Measurements from ENCODE around the gene CFP.
"Not testable (repeated sequence)": the region's sequence is repeated elsewhere in the genome, so short reads cannot be mapped to it uniquely, and the experiment has no call there.

Gene CFP

DNA sequence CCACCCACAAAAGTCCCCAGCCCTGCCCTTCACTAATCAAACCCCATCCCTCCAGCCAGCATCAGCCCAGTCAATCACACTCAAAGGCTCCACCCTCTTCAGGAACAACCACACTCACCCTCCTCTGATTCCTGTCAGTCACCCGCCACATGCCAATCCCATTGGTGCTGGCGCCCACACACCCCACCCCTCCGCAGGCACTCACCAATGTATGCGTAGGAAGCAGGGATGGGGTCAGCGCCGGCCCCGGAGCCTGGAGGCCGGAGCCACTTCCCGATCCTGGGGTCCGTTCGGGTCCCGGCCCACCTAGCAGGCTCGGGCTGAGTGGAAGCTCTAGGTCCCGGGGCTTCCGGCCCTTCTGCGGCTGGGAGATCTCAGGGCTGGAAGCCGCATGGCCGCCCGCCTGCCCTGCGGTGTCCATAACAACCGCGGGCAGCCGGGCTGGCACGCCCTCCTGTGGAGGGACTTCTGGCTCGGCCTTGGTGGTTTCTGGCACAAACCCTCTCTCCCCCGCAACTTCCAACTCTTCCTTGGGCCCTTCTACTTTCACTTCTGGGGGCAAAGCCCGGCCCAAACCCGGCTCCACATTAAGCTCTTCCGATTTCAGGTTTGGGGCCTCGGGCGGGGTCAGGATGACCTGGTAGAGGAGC is 7.9 kb upstream of the CFP start:
- DNase-seq = no peak

DNA sequence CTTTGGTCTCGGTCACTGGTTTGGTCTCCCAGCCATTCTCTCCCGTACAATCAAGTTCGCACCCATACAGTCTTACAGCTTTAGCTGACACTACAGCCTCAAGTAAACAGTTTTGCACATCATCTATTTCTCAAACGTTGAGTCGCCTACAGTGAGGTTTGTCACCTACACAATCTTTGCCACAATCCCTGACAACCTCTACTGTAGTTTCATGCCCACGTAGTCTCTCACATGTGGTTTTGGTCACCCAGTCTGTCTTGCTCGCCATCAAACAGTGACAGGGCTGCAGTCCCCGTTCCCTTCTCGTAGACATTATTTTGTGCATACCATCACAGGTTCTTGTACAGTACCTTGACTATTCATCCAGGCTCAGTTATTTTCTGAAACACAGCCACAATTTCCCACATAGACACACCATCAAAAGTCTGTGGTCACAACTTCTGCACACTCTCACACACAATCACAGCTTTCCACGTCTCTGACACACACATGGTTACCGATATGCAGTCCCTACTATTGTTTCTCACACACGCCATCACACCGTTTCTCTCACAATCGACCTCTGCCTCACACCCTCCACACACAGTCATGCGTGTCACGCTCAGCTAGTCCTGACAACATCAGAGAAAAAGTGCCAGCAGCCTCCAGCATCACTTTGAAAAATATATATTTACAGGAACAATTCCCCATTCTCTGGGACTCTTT is 5.3 kb upstream of the CFP start:
- DNase-seq = no peak

DNA sequence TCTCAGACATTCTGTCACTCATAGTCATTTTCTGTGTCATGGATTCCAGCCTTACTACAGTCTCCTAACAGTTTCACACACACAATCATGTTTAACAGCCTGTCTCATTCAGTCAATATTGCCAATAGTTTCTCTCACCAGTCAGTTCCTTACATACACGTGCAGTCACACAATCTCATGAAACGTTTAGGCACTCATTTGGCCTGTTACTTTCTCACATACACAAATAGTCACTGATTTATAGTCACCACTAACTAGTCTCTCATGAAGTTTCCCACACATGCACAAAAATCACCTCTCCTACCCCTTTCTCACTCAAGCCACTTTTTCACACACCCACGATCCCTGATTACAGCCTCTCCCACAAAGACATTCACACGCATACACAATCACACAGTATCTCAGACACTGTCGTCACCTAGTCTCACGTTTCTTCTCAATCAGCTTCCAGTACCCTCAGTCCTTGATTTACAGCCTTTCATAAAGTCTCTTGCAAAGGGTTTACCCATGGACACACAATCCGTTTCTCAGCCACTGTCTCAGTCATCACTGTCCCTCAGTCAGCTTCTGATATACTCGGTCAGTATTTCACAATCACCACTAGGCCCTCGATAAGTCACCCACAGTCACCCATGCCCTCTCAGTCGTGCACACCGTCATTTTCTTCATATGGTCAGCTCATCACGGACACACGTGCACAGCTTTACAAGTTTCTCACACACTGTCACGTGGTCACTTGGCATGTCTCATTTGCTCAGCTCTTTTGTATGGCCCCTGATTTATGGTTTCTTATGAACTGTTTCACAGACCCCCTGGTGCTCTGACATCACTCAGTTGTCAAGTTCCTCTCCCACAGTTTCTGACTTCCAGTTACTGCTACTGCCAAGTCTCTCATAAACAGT is 4.2 kb upstream of the CFP start:
- DNase-seq = no peak

DNA sequence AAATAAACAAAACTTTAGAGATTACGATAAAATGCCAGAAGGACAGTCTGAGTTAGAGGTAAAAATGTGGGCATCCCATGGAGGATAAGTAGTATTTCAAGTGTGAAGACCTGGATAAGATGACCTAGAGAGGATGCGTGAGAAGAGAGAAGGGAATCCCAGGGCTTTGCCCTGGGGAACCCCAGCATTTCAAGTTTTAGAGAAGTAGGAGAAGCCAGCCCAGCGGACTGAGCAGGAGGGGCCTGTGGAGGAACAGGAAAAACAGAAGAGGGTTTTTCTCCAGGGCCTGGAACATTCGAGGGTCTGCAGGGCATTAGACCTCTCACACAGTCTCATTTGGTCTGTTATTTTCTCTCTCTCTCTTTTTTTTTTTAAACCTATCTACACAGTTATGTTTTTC is 2.9 kb upstream of the CFP start:
- DNase-seq = no peak

DNA sequence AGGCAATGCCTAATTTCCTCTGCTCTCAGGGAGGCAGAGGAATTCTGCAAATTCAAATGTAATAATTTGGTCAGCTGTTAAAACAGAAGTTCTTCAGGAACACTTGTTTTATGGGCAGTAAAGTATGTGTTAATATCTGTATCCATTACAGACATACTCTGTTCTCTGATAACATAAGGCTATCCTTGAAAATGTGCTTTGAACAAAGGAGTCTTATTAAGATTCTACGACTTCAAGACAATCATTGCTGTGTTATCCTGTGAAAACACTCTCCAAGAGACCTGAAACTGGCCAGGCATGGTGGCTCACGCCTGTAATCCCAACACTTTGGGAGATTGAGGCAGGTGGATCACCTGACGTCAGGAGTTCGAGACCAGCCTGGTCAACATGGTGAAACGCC is 1.9 kb upstream of the CFP start:
- no peak for DNase-seq

DNA sequence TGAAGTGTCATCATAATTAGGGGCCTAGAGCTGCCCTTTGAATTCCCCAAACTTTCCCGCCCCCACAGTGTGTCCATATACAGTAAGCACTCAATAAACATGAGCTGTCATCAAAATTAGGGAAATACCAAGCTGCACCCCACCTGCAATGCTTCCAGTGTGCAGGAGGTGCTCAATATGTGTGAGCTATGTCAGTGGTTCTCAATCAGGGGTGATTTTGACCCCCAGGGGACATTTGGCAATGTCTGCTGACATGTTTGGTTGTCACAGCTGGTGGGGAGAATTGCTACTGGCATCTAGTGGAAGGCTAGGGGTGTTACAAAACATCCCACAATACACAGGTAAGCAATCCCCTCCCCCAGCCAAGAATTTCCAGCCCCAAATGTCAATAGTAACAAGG is 748 bp downstream of the CFP start:
- DNase-seq = no peak

DNA sequence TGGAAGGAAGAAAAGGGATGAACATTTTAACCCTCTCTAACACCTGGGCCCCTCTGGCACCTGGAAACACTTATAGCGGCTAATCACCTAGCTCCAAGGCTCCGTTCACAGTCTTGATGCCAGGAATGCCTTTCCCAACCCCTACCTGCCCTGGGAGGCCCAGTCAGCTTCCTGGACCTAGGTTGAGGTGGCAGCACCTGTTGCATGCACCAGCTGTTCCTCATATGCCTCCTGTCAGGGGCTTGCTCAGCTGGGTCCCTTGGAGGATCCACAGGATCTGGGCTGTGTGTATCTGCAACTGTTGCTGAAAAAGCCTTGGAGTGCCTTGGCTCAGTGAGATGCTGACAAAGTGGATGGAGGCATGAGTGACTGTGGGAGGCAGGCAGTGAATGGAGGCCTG is 4.4 kb downstream of the CFP start:
- DNase-seq = no peak

DNA sequence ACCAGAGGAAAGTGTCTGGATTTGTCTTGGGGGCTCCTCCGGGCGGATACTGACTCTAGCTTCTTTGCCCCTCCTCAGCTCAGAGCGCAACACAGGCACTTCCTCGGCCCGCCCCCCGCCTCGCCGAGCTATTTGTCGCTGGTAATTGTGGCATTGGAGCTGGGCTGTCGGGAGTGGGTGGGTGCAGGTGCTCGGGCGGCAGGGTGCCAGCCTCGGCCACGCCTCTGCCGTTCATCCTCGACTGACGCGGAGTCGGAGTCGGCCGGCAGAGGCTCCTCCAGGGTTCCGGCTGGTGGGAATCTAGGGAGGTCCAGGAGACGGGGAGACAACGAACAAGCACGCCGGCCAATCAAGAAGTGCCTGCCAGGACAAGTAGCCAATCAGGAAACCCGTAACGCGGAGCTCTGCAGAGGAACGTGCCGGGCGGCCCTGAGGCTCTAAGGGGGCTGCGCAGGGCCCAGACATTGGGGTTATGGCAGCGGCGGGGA is 6.1 kb downstream of the CFP start:
- DNase-seq = peak; percentile 82

DNA sequence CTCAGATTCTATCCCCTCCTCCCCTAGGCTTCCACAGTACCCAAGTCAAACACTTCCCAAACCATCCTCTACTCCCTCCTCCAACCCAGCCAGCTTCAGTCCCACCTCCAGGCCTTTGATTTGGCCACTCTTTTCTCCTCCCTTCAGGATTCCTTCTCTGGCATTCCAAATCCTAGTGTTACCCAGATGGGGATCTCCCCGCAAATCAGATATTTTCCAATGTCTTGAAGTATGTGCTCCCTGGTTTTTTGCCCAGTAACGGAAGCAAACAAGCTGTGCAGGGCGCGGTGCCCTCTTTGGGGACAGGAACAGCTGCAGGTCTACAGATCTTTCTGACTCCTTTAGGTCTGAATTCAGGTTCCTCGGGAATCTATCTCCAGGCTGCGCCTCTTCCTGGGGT is 7.9 kb downstream of the CFP start:
- DNase-seq = no peak

DNA sequence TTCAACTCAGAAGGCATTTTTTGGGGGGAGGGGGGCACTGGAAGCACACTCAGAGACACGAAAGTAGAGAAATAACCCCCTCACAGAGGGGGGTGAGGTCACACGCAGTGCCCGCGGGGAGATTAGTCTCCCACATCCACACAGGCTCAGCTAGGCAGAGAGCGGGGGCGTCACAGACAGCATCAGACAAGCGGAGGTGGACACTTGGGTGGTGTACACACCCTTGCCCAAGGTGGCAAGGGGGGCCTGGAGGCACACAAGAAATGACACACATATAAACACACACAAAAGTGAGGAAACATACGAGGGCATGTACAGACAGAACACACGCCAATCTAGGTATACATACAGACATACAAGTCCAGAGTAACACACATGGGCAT is 9.4 kb downstream of the CFP start:
- no peak for DNase-seq

DNA sequence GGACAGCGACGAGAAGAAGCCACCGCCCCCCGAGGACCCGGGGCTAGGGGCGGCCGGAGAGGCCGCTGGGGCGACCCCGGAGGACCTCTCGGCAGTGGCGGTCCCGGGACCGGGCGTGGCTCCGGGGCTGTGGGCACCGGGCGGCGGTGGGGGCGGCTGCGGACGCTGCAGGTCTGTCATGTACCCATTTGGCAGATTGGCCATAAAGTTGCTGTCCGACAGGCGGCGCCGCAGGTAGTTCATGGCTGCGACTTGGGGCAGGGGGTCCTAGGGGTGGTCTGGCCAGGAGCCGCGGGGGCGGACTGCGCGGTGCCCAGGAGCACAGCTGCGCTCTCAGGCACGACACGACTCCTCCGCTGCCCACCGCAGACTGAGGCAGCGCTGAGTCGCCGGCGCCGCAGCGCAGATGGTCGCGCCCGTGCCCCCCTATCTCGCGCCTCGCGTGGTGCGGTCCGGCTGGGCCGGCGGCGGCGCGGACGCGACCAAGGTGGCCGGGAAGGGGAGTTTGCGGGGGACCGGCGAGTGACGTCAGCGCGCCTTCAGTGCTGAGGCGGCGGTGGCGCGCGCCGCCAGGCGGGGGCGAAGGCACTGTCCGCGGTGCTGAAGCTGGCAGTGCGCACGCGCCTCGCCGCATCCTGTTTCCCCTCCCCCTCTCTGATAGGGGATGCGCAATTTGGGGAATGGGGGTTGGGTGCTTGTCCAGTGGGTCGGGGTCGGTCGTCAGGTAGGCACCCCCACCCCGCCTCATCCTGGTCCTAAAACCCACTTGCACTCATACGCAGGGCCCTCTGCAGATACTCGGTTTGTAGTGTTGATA is 10.0 kb downstream of the CFP start, which contains the start of gene SYN1:
TSS of gene SYN1 (minus strand) at position 372 of the 817 bp plus-strand sequence. CDS start at position 243, 129 bp downstream.
- peak; percentile 87 for DNase-seq

DNA sequence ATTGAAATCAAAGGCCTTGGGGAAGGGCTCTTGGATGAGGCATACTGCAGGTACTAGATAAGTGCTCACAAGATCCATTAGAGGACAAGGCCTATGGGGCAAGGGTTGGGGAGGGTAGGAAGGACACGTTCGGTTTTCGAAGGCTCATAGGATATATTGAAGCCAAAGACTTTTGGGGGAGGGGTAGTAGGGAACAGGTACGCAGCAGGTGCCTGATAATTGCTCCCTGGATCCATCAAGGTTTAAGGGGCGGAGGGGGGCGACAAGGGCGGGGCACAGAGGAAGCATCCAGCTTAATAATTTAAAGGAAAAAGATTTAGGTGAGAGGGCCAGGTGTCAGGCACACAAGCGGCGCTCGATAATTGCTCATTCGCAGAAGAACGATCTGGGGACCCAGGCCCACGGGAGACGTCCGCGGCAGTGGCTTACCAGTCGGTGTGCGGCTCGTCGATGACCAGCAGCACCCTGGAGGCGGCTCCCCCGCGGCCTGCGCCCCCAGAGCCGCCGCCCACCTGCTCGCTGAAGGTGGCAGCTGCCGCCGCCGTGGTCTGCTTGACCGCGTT is 10.7 kb downstream of the CFP start:
- DNase-seq = no peak

DNA sequence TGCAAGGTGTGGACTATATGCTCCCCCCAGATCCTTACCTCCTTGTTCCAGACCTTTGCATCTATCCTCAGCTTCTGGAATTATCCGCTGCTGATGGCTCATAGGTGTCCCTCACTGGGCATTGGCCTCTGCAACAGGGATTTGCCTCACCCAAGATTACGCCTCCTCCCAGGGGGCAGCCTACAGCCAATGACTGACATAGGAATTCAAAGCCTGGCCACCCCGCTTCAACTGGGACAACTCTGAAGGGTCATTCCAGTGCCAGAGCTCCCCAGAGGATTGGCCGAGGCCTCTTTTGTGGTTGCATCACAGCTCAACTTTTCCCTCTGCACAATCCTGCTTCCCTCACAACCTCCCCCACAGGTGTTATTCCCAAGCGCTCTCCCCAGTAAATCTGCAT is 15.1 kb downstream of the CFP start:
- no peak for DNase-seq

DNA sequence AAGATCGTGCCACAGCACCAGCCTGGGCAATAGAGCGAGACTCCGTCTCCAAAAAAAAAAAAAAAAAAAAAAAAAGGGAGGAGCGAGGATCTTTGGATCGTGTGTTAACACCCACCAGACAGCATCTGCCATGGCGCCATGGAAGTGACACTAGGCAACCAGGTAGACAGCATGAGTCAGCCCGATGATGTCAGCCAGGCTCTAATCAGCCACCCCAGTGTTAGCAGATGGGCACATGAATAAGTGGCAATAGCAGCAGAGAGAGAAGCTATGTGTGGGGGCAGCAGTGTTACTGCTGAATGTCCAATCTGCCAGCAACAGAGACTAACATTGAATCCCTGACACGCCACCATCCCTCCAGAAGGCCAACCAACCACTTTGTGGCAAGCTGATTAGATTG is 16.6 kb downstream of the CFP start:
- no peak for DNase-seq

DNA sequence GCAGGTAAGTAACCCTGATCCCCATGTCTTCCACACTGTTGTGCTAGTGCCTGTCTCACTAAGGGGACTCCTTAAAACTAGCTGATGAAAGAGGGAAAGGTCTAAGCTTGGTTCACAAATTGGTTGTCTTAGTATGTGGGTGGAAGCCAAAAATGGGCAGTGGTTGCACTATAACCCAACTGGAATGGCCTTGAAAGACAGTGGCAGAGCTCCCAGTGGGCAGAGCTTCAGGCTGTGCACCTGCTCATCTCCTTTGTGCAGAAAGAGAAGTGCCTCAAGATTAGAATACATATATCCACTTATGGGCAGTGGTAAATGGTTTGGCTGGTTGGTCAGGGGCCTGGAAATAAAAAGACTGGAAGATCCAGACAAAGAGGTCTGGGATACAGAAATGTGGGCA is 17.3 kb downstream of the CFP start:
- no peak for DNase-seq

DNA sequence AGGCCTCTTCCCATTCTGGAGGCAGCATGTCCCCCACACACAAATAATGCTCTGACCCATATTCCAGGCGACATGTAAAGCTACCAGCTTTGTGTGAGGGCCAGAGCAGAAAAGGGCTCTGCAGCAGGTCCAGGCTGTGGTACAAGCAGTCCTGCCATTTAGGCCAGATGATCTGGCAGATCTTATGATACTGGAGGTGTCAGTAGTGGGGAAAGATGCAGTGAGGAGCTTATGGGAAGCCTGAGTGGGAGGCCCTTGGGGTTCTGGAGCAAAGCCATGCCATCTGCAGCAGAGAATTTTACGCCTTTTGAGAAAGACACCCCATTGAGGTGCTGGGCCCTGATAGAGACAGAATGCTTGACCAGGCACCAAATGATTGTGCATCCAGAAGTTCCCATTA is 17.8 kb downstream of the CFP start:
- no peak for DNase-seq

DNA sequence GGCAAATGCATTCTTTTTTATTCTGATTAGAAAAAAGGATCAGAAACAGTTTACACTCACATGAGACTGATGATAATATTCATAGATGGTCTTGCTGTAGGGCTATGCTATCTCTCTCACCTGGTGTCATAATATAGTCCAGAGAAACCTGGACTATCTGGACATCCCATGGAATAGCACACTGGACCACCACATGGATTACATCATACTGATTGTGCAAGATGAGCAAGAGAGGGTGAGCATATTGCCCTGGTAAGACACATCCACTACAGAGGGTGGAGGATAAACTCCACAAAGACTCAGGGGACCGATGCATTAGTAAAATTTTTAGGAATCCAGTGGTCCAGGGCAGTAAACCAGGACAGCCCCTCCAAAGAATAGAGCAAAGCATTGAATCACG is 18.2 kb downstream of the CFP start:
- no peak for DNase-seq

DNA sequence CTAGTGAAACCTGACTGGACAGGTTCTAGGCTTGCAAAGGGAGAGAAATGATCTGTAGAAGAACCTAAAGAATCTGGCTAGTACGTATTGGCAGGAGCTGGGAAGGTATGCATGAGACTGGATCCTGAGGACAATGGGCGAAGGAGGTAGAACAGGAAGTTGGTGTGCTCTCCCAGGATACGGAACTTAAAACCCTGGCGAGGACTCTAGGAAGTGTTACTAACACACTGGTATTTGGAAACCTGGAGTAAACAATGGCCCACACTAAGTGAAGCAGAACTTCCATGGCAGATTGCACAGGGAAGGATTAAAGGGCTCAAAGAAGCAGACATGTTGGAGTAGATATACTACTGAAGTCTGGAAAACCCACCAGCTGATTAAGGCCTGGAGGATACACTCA is 19.2 kb downstream of the CFP start:
- no peak for DNase-seq

DNA sequence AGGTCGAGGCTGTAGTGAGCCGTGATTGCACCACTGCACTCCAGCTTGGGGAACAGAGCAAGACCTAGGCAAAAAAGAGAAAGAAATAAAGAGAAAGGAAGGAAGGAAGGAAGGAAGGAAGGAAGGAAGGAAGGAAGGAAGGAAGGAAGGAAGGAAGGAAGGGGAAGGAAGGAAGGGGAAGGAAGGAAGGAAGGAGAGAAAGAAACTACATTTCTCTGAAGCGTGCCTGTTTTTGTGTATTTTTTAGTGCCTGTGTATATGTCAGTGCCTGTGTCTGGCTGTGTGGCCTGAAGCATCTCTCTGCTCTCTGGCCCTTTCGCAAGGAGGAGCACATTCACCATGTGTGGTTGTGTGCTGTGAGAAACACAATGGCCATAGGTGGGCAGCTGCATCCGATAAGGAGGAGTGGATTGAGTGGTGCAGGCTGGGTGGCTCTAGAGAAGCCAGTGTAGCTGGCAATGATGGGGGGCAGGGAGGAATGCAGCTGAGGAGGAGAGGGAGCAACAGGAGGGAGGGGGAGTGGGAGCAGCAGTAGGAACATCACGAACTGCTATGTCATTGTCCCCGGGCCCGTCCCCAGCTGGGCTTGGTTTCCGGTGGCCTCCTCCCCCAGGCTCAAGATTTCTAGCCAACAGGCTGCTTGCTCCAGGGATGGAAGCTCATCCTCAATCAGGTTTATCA is 21.5 kb downstream of the CFP start:
- DNase-seq = no peak

DNA sequence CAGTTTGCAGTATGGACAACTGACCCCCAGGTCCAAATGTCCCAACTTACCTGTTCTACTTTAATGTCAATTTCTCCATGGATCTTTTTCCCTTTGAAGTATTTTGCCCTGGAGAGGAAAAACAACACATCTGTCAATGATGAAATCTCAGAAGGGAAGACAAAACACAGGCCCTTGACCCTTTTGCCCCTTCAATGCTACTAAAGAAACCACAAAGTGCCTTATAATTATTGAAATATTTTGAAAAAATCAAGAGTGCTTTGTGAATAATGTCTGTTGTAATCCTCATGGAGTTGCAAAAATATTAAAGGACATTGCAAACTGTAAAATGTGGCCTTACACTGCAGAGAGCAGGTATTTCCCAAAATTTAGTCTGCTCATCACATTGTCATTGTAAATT is 22.6 kb downstream of the CFP start:
- no peak for DNase-seq

DNA sequence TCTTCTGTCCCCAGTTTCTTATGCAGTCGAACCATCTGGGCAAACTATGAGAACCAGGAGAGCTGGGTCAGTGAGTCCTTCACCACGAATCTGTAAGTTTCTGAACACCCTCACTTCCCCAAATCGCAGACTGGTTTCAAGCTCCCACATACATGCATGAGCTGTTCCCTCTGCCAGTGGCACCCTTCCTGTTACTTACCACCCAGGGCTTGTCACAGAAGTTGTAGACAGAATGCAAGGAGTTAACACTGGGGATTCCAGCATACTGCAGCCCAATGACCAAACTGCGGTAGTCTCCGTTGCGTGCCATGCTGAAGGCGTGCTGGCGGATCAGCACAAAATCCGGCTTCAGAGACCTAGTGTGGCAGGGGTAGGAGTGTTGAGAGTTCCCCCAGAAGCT is 24.7 kb downstream of the CFP start:
- no peak for DNase-seq

DNA sequence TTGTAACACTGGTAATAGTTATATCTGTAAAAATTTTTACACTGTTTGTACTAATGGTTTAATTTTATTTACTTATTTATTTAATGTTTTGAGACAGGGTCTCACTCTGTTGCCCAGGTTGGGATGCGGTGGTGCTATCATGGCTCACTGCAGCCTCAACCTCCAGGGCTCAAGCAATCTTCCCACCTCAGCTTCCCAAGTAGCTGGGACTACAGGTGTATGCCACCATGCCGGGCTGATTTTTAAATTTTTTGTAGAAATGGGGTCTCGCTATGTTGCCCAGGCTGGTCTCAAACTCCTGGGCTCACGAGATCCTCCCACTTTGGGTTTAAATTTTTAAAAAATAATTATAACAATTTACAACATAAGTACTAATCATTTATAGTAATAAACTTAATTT is 26.6 kb downstream of the CFP start:
- not testable (repeated sequence) for DNase-seq
